H1 (cell line): ENCODE measurements around the gene GCLM.

Experiments used
- ATF2 ChIP-seq: IDR thresholded peaks from 2 replicates; pipeline ENCODE4 v1.6.1; 2012; ENCODE audit warnings: low read length, inconsistent platforms
- CBX5 ChIP-seq: fragments of 300-800, 300-1000 bp; sonication (generic); IDR thresholded peaks from 2 replicates; pipeline ENCODE4 v1.7.1; 2016; ENCODE audit warnings: antibody characterized with exemption, low read length, low read depth
- NRF1 ChIP-seq: IDR thresholded peaks from 2 replicates; pipeline ENCODE4 v1.6.1; 2011; ENCODE audit warnings: mild to moderate bottlenecking, low read depth, low read length, improper control_type of control experiment
- SIN3A ChIP-seq, 2 experiments: IDR thresholded peaks in 1 of 2; conservative IDR thresholded peaks in 1 of 2; 2 replicates each; pipeline ENCODE4 v1.6.1; 2011 to 2012; ENCODE audit warnings: low read length in 2 of 2, improper control_type of control experiment in 1 of 2, low read depth in 1 of 2, mild to moderate bottlenecking in 1 of 2
- TF ChIP-seq, protein P1 (sequence below), 3 experiments: IDR thresholded peaks; 1 replicate in 2 of 3; 2 replicates in 1 of 3; pipeline versions ENCODE4 v1.5.1 to v1.6.1; 2011; ENCODE audit warnings: low read length in 3 of 3, mild to moderate bottlenecking in 3 of 3, inconsistent platforms in 2 of 3, low read depth in 1 of 3, moderate library complexity in 1 of 3; ENCODE audit not compliant: insufficient read depth in 1 of 3; ENCODE audit errors: control extremely low read depth in 1 of 3
- TF ChIP-seq, protein P2 (sequence below): IDR thresholded peaks from 2 replicates; pipeline ENCODE4 v1.6.1; 2011; ENCODE audit warnings: low read depth, mild to moderate bottlenecking, low read length; ENCODE audit not compliant: insufficient read depth

- 0 out of 4 replicates have a peak, but pooled peaks of 1 of the 2 experiments have one; percentile 60 for TF ChIP-seq SIN3A (conservative IDR thresholded peaks at IDR 0.05 in 1 of 2, IDR thresholded peaks at IDR 0.05 in 1 of 2; ENCODE audit: low read depth in 1 of 2, low read length in 2 of 2)
- TF ChIP-seq ATF2: no peak
- TF ChIP-seq, protein P1, sequence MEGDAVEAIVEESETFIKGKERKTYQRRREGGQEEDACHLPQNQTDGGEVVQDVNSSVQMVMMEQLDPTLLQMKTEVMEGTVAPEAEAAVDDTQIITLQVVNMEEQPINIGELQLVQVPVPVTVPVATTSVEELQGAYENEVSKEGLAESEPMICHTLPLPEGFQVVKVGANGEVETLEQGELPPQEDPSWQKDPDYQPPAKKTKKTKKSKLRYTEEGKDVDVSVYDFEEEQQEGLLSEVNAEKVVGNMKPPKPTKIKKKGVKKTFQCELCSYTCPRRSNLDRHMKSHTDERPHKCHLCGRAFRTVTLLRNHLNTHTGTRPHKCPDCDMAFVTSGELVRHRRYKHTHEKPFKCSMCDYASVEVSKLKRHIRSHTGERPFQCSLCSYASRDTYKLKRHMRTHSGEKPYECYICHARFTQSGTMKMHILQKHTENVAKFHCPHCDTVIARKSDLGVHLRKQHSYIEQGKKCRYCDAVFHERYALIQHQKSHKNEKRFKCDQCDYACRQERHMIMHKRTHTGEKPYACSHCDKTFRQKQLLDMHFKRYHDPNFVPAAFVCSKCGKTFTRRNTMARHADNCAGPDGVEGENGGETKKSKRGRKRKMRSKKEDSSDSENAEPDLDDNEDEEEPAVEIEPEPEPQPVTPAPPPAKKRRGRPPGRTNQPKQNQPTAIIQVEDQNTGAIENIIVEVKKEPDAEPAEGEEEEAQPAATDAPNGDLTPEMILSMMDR (IDR thresholded peaks at IDR 0.05; ENCODE audit: control extremely low read depth in 1 of 3, insufficient read depth in 1 of 3, low read depth in 1 of 3, low read length in 3 of 3): no peak
- no peak for TF ChIP-seq NRF1
- TF ChIP-seq CBX5: no peak
- TF ChIP-seq, protein P2, sequence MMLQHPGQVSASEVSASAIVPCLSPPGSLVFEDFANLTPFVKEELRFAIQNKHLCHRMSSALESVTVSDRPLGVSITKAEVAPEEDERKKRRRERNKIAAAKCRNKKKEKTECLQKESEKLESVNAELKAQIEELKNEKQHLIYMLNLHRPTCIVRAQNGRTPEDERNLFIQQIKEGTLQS: no peak
These were observed 30.7 kb downstream of the GCLM start for GRCh38 chr1:93878501-93878888.
